GM19025 (cell line): ENCODE data around the gene SUGCT.
"Not testable (repeated sequence)": the region's sequence is repeated elsewhere in the genome, so short reads cannot be mapped to it uniquely, and the experiment has no call there.

ENCODE experiments used
- ATAC-seq: cut with Tn5 transposase; IDR thresholded peaks from one replicate; pipeline ENCODE4 v1.9.1; 2021; ENCODE audit warnings: mild to moderate bottlenecking, low read depth, moderate library complexity; ENCODE audit not compliant: unreplicated experiment

SUGCT gene

GRCh38 chr7:40243076-40243475 is 108.3 kb downstream of the SUGCT start:
- no peak for ATAC-seq

DNA sequence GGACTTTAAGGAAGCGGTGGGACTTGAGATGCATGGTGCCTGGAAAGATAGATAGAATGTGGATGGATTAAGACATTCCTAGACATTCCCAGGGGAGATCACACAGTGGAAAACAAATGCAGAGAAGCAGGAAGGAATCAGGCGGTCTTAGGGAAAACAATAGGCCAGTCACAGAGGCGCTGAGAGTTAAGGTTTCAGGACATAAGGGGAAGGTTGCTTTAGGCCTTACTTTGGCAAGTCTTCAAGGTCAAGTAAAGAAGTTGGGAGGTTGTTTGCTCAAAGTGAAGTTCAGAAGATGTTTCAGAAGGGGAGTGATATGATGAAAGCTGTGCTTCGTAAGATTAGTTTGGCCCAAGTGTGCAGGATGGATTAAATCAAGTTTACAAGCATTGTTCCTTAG is 109.4 kb downstream of the SUGCT start:
- ATAC-seq: no peak

GRCh38 chr7:40248681-40249080 is 113.9 kb downstream of the SUGCT start:
- ATAC-seq: no peak

DNA sequence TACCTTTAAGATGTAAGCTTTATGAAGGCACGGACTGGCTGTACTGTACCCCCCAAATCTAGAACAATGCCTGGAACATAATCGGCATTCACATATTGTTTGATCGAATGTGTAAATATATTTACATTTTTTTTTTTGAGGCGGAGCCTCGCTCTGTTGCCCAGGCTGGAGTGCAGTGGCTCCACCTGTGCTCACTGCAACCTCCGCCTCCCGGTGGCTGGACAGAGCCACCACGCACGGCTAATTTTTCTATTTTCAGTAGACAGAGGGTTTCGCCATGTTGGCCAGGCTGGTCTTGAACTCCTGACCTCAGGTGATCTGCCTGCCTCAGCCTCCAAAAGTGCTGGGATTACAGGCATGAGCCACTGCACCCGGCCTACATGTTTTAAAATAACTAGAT is 118.6 kb downstream of the SUGCT start:
- not testable (repeated sequence) for ATAC-seq

DNA sequence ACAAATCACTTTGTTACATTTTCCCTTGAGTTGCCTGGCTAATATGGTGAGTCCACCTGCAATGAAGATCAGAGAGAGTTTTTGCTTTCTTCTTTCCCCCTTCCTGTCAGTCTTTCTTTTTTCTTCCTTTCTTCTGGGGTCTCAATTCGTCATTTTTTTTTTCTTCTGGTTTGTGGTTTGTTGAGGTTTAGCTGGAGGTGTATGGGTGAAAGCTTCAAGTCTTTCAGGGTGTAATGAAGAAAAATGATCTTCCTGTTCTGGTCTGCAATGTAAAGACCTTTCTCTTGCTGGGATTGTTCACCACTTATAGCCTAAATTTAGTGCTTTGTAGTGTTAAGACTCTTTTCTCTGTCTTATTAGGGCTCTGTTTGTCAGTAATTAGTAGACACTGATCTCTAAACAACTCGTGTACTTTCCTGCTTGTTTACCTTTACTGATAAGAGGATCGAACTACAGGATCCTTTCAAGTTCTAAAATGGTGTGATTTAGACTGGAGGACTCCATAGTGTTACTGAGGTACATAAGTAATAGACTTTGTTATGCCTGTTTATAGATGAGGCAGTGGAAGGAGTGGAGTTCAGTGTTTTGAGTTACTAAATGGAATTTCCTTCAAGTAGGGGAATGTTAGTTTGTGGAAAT is 129.1 kb downstream of the SUGCT start:
- no peak for ATAC-seq

DNA sequence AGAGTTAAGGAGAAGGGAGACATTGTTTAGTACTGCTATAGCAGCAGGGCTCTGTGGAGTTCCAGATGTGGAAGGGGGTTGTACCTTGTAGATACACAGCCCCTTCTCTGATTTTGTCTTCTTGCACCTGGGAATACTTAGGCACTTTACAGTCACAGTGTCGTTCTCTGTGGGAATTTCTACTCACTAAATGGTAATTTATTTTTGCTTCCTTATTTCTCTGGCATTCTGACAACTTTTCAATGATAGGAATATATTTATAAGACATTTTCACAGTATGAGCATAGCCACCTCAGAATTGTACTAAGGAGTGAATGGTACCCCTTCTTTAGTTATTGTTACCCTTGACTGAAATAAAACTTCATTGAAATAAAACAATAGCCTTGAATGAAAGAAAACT is 132.8 kb downstream of the SUGCT start:
- no peak for ATAC-seq

DNA sequence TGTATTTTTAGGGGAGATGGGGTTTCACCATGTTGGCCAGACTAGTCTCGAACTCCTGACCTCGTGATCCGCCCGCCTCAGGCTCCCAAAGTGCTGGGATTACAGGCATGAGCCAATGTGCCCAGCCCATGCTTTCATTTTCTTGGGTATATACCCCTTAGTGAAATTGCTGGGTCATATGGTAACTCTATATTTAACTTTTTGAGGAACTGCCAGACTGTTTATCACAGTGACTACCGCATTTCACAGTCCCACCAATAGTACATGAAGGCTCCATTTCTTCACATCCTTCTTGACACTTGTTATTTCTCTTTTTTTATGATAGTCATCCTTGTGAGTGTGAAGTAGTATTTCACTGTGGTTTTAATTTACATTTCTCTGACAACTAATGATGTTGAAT is 134.0 kb downstream of the SUGCT start:
- not testable (repeated sequence) for ATAC-seq

DNA sequence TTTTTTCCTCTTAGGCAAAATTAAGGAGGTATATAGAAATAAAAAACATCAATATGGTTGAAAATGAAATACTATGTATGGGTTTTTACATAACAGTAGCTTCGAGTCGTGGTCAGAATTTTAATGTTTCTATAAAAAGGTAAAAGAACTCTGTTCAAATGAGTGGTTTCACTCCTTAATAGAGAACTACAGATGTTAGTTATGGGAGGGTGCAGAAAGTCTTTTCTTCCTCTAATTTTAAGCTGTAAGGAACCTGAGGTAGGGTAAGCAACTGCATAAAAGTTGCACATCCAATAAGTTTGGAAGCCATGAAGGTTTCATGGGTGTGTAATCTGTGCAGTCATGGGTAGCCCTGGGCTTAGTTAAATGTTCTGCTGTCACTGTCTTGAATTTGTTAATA is 141.3 kb downstream of the SUGCT start:
- no peak for ATAC-seq

GRCh38 chr7:40279991-40280390 is 145.2 kb downstream of the SUGCT start:
- no peak for ATAC-seq

DNA sequence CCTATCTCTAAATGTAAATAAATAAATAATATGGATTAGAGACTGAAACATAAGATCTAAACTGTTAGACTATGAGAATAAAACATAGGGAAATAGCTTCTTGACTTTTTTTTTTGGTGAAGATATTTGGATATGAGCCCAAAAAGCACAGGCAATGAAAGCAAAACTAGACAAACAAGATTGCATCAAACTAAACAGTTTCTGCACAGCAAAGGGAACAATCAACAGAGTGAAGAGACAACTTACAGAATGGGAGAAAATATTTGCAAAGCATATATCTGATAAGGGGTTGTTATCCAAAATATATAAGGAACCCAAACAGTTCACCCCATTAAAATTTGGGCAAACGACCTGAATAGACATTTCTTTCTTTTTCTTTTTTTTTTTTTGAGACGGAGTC is 148.1 kb downstream of the SUGCT start:
- no peak for ATAC-seq

DNA sequence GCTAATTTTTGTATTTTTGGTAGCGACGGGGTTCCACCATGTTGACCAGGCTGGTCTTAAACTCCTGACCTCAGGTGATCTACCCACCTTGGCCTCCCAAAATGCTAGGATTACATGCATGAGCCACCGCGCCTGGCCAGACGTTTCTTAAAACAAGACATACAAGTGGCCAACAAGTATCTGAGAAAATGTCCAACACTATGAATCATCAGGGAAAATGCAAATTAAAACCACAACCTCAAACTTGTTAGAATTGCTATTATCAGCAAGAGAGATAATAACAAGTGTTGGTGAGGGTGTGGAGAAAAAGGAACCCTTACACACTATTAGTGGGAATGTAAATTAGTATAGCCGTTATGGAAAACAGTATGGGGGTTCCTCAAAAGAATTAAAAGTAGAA is 148.6 kb downstream of the SUGCT start:
- ATAC-seq: no peak

GRCh38 chr7:40288827-40289226 is 154.0 kb downstream of the SUGCT start:
- ATAC-seq: no peak

- no peak for ATAC-seq
Observed at GRCh38 chr7:40297741-40298311, 163.0 kb downstream of the SUGCT start.

DNA sequence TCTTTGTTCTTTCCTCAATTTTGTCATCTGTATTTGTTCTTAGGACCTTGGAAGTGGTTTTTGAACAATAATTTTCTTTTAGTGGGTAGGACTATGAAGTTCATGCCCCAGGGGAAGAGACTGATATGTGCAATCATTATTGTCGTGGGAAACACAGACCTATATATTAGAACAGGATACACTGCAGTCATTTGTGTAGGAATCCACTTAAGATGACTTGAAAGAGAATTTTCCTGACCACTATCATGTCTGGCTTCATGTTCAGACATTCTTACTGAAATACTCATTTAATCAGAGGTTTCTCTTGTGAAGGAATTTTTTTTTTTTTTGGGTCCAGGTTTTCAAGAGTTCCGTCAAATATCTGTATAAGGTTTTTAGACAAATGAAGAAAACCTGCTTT is 163.6 kb downstream of the SUGCT start:
- ATAC-seq: no peak

- ATAC-seq: no peak
Observed at GRCh38 chr7:40299097-40299496, 164.3 kb downstream of the SUGCT start.

DNA sequence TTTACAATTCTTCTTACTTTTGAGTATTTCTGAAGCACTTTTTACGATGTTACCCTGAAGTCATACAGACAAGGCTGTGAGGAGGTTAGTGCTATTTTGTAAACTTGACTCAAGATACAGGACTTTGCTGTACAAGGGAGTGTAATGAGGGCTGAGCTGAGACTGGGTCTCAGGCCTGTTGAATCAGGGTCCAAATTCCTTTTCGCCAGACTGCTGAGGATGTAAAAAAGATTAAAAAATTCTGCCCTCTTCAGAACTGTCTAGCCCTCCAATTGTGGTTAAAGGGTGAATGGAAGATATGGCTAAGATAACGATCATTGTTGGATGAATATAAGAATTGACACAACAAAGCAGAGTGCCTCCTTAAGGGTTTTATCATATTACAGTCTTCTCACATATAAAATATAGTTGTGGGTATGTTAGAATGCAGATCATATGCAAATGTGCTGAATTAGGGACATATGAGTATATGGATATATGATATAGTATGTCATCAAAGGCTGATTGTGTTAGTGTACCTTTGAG is 165.4 kb downstream of the SUGCT start:
- no peak for ATAC-seq

GRCh38 chr7:40301486-40302068 is 166.8 kb downstream of the SUGCT start:
- no peak for ATAC-seq

DNA sequence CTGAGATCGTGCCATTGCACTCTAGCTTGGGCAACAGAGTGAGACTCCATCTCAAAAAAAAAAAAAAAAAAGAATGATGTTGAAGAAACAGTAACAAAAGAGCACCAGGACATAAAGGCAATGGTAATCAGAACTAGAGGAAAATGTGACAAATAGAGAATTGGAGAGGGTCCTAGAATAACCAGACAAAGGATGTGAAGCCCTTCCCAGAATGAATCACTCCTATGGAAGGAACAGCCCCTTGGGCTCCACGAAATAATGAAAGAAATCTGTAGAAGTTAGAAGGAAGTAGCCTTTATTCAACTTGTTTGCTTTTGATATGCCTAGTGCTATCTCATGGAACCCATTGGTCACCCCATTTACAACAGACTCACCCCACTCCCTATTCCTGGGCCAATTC is 169.2 kb downstream of the SUGCT start:
- ATAC-seq: no peak

DNA sequence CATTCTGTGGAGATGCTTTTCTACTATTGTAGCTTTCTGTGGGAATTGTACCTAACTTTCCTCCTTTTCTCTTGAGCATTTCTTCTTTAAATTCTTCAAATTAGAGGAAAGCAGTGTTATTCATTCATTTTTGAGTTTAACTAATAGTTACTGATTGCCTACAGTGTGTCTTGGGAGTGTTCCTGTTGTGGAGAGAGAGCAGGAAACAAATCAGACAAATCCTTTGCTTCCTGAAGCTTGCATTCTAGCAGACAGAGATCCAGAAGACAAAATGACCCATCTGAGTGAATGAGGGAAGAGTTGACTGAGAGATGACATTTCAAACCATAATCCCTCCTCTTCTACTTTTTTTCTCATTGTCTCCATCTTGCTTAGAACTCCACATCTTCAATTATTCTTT is 170.4 kb downstream of the SUGCT start:
- no peak for ATAC-seq

DNA sequence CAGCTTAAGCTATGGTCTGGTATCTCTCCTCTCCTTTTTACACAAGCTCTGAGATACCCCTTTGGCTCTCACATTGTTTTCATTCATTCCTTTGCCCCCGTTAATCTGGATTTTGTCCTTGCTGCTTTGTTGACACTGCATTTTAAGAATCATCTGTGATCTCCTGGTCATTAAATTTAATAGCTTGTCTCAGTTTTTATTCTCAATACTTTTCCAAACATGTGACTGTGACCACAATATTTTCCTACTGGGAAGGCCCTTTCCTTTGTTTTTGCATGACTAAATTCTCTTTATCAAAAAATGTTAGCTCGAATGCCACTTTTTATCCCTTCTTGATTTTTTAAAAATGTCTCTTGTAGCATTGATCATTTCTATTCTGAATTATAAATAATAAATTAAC is 171.2 kb downstream of the SUGCT start:
- no peak for ATAC-seq

GRCh38 chr7:40306596-40306995 is 171.8 kb downstream of the SUGCT start:
- ATAC-seq: no peak

DNA sequence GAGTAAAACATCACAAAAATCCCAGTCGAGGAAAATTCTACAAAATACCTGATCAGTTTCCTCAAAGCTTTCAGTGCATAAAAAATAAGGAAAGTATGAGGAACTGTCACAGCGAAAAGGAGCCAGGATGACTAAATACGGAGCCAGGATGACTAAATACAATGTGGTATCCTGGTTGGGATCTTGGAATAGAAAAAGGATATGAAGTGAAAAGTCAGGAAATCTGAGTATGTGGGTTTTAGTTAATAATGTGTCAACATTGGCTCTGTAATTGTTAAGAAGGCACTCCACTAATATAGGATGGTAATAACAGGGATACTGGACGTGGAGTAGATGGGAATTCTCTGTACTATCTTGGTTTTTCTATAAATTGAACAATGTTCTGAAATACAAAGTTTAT is 175.5 kb downstream of the SUGCT start:
- ATAC-seq: no peak
